ENCODE measurements around the gene C11orf24.

GRCh38 chr11:68302670-68303069 is 30.9 kb upstream of the C11orf24 start:
- TF ChIP-seq, protein P1, sequence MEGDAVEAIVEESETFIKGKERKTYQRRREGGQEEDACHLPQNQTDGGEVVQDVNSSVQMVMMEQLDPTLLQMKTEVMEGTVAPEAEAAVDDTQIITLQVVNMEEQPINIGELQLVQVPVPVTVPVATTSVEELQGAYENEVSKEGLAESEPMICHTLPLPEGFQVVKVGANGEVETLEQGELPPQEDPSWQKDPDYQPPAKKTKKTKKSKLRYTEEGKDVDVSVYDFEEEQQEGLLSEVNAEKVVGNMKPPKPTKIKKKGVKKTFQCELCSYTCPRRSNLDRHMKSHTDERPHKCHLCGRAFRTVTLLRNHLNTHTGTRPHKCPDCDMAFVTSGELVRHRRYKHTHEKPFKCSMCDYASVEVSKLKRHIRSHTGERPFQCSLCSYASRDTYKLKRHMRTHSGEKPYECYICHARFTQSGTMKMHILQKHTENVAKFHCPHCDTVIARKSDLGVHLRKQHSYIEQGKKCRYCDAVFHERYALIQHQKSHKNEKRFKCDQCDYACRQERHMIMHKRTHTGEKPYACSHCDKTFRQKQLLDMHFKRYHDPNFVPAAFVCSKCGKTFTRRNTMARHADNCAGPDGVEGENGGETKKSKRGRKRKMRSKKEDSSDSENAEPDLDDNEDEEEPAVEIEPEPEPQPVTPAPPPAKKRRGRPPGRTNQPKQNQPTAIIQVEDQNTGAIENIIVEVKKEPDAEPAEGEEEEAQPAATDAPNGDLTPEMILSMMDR (IDR thresholded peaks at IDR 0.05), result no peak
- no peak for TF ChIP-seq POLR2A (IDR thresholded peaks at IDR 0.05)
